Neural crest cell (in vitro differentiated cells): ENCODE data around the gene GPBAR1. TPM values are rescaled to one million over a fixed set of nuclear protein-coding genes. Genes with fewer than 3 reads are reported as not detected.
A peak's percentile ranks its signal among the peaks of the same experiment; 100 is the strongest.
"Not testable (repeated sequence)": the region's sequence is repeated elsewhere in the genome, so short reads cannot be mapped to it uniquely, and the experiment has no call there.

ENCODE experiments used
- DNase-seq: peaks from one replicate; pipeline ENCODE4 v3.0.0; 2021; ENCODE audit warnings: low read depth, mixed read lengths, low spot score
- H3K27ac Mint-ChIP-seq: one replicate; pipeline ENCODE4 v1.8.0; 2021; ENCODE audit warnings: mild to moderate bottlenecking, mixed read lengths; ENCODE audit not compliant: unreplicated experiment
- H3K27me3 Mint-ChIP-seq: 2 replicates; pipeline ENCODE4 v1.8.0; 2021; ENCODE audit warnings: low read depth, mild to moderate bottlenecking, mixed read lengths
- H3K36me3 Mint-ChIP-seq: 2 replicates; pipeline ENCODE4 v1.8.0; 2021; ENCODE audit warnings: low read depth, mild to moderate bottlenecking, mixed read lengths
- H3K4me1 Mint-ChIP-seq: 2 replicates; pipeline ENCODE4 v1.8.0; 2021; ENCODE audit warnings: mixed read lengths
- H3K4me3 Mint-ChIP-seq: one replicate; pipeline ENCODE4 v1.8.0; 2021; ENCODE audit warnings: mild to moderate bottlenecking, mixed read lengths
- H3K9me3 Mint-ChIP-seq: 2 replicates; pipeline ENCODE4 v1.8.0; 2021; ENCODE audit warnings: mixed read lengths
- total RNA-seq: library from RNA; stranded (reverse); gene quantifications from 2 replicates; pipeline ENCODE4 v1.2.1, GENCODE V29; 2021
- TF ChIP-seq, protein P1 (sequence below): fragments of 200-600 bp; sonication (generic); conservative IDR thresholded peaks from 2 replicates; pipeline ENCODE4 v1.5.0; 2021; ENCODE audit warnings: antibody characterized with exemption, mild to moderate bottlenecking

Gene GPBAR1
- total RNA-seq, 1 donor from 2014 or later: 0.14 TPM

DNA sequence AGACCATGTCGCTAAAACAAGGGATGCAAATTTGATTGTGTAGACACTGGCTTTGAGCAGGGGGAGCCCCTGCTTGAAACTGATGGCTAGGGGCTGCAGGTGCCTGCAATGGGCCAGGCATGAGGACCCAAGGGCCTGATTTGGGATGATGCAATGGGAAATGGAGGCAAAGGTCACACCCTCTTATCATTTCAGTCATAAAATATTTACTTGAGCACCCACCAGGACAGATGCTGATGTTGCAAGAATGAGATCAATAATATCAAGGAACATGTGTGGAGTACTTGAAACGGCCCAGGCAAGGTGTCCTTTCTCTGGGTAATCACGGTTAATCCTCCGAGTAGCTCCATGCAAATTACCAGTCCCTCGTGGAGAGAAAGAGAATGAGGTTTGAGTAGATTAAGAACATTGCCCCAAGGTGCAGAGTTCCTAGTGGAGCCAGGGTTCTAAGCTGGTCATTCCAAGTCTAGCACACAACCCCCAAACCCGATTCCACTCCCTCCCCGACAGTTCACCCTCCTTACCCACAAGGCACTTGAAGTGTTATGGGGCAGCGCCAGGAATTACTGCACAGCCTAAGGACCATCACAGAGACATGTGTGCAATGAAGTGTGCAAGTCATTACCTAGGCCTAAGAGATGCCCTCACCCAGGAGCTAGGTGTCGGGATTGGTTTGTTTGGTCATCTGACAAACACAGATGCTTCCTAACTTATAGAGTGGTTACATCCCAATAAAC is 45.5 kb downstream of the GPBAR1 start:
- TF ChIP-seq, protein P1, sequence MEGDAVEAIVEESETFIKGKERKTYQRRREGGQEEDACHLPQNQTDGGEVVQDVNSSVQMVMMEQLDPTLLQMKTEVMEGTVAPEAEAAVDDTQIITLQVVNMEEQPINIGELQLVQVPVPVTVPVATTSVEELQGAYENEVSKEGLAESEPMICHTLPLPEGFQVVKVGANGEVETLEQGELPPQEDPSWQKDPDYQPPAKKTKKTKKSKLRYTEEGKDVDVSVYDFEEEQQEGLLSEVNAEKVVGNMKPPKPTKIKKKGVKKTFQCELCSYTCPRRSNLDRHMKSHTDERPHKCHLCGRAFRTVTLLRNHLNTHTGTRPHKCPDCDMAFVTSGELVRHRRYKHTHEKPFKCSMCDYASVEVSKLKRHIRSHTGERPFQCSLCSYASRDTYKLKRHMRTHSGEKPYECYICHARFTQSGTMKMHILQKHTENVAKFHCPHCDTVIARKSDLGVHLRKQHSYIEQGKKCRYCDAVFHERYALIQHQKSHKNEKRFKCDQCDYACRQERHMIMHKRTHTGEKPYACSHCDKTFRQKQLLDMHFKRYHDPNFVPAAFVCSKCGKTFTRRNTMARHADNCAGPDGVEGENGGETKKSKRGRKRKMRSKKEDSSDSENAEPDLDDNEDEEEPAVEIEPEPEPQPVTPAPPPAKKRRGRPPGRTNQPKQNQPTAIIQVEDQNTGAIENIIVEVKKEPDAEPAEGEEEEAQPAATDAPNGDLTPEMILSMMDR: no peak
- Mint-ChIP-seq H3K4me3 (no peak overlapping the region), H3K27me3 (no peaks in the 10 kb centered on the region), H3K27ac (peak overlapping the region; percentile 12), H3K4me1 (peaks cover 9% of the 10 kb centered on the region), H3K9me3 (no peaks in the 10 kb centered on the region), H3K36me3 (no peaks in the 10 kb centered on the region)
- DNase-seq: no peak

DNA sequence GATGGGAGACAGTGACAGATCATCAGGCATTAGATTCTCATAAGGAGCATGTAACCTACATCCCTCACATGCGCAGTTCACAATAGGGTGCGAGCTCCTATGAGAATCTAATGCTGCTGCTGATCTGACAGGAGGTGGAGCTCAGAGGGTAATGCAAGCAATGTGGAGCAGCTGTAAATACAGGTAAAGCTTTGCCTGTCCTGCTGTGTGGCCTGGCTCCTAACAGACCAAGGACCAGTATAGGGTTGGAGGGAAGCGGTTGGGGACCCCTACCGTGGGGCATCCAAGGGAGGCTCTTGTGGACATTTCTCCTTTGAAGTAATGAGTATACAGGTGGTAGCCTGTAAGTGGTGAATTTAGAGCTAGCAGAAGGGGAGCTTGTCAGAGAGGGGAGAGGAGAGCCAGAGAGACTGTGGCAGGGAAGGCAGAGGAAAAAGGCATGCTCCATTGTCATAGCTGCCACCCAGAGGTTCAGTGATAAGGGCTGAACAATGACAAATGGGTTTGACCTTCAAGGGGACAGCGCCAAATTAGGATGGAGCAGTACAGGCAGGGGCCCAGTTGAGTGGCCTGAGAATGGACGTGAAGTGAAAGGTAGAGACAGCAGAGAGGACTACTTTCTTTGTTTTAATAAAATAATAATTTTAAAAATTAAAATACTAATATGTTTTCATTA is 46.7 kb downstream of the GPBAR1 start:
- H3K36me3 Mint-ChIP-seq: no peaks in the 10 kb centered on the region
- no peak overlapping the region for H3K4me3 Mint-ChIP-seq
- H3K27me3 Mint-ChIP-seq: no peaks in the 10 kb centered on the region
- no peak overlapping the region for H3K27ac Mint-ChIP-seq
- no peak for DNase-seq
- H3K4me1 Mint-ChIP-seq: peaks cover 19% of the 10 kb centered on the region
- TF ChIP-seq, protein P1: no peak
- H3K9me3 Mint-ChIP-seq: no peaks in the 10 kb centered on the region

DNA sequence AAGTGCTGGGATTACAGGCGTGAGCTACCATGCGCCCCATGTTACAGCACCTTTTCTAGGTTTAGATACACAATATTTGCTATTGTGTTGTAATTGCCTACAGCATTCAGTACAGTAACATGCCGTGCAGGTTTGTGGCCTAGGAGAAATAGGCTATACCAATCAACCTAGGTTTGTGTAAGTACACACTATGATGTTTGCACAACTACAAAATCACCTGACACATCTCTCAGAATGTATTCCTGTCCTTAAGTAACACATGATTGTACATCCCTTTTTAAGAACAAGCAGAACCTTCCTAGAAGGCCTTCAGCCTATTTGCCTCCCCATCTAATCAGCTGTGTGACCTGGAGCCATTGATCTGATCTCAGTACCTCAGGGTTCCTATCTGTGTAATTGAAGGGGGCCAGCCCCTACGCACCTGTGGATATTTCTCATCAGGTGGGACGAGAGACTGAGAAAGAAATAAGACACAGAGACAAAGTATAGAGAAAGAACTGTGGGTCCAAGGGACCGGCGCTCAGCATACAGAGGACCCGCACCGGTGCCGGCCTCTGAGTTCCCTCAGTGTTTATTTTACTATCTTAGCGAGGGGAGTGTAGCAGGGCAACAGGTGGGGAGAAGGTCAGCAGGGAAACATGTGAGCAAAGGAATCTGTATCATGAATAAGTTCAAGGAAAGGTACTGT is 50.2 kb downstream of the GPBAR1 start:
- Mint-ChIP-seq H3K4me3 (no peak overlapping the region), H3K9me3 (no peaks in the 10 kb centered on the region), H3K36me3 (no peaks in the 10 kb centered on the region), H3K27me3 (no peaks in the 10 kb centered on the region), H3K4me1 (peaks cover 19% of the 10 kb centered on the region), H3K27ac (no peak overlapping the region)
- no peak for DNase-seq
- TF ChIP-seq, protein P1: no peak

DNA sequence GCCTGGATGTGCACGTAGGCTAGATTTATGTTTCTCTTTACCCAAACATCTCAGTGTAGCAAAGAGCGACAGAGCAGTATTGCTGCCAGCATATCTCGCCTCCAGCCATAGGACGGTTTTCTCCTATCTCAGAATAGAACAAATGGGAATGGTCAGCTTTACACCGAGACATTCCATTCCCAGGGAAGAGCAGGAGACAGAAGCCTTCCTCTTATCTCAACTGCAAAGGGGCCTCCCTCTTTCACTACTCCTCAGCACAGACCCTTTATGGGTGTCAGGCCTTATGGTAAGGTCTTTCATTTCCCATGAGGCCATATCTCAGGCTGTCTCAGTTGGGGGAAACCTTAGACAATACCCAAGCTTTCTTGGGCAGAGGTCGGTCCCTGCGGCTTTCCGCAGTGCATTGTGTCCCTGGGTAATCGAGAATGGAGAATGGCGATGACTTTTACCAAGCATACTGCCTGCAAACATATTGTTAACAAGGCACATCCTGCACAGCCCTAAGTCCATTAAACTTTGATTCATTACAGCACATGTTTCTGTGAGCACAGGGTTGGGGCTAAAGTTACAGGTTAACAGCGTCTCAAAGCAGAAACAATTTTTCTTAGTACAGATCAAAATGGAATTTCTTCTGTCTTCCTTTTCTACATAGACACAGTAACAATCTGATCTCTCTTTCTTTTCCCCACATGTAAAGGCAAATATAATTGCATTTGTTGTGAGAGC is 50.9 kb downstream of the GPBAR1 start:
- not testable (repeated sequence) for H3K27me3 Mint-ChIP-seq, H3K36me3 Mint-ChIP-seq, H3K9me3 Mint-ChIP-seq, DNase-seq, H3K4me3 Mint-ChIP-seq
- Mint-ChIP-seq H3K27ac (peak overlapping the region; percentile 7), H3K4me1 (peaks cover 19% of the 10 kb centered on the region)

DNA sequence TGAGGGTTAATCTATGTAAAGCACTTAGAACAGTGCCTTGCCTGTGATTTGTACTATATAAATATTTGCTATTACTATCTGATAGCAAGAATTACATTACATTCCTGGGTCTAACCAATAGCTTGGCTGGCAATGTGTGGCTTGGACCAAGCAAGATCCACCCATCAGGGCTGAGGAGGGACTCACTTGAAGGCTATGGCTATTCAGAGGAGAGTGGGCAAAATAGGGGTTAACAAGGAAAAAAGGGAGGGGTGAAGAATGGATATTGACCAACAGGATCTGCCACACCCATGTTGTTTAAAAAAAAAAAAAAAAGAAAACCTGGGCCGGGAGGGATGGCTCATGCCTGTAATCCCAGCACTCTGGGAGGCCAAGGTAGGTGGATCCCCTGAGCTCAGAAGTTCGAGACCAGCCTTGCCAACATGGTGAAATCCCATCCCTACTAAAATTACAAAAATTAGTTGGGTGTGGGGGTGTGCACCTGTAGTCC is 51.5 kb downstream of the GPBAR1 start:
- H3K4me1 Mint-ChIP-seq: peaks cover 19% of the 10 kb centered on the region
- H3K4me3 Mint-ChIP-seq: no peak overlapping the region
- TF ChIP-seq, protein P1: no peak
- no peak for DNase-seq
- peaks cover 5% of the 10 kb centered on the region for H3K27me3 Mint-ChIP-seq
- no peak overlapping the region for H3K27ac Mint-ChIP-seq
- H3K36me3 Mint-ChIP-seq: no peaks in the 10 kb centered on the region
- H3K9me3 Mint-ChIP-seq: no peaks in the 10 kb centered on the region
